Measurements from ENCODE around the gene LAMTOR2. TPM values are rescaled to one million over a fixed set of nuclear protein-coding genes. Genes with fewer than 3 reads are reported as not detected.

LAMTOR2 gene
- total RNA-seq, 1 donor: 36.6 TPM

GRCh38 chr1:156009404-156009803, 45.2 kb upstream of the LAMTOR2 start:
- Histone ChIP-seq H3K4me1 (ENCODE audit: insufficient read depth, low read length) (no peaks in the 10 kb centered on the region), H3K79me2 (ENCODE audit: insufficient read depth, low read length) (peaks cover 7% of the 10 kb centered on the region), H3K36me3 (ENCODE audit: insufficient read depth, low read length) (peaks cover 58% of the 10 kb centered on the region), H3K9me3 (ENCODE audit: low read depth, low read length) (no peaks in the 10 kb centered on the region), H2AFZ (ENCODE audit: low read length) (no peak overlapping the region), H3K4me2 (ENCODE audit: insufficient read depth, low read length) (no peak overlapping the region), H3K27me3 (ENCODE audit: insufficient read depth, low read length) (no peaks in the 10 kb centered on the region), H4K20me1 (ENCODE audit: insufficient read depth, low read length) (peaks cover 11% of the 10 kb centered on the region), H3K4me3 (ENCODE audit: insufficient read depth, low read length) (no peak overlapping the region), H3K27ac (ENCODE audit: low read depth, low read length) (no peak overlapping the region)
- no peak for DNase-seq (ENCODE audit: insufficient read length, low spot score, missing footprints)
- TF ChIP-seq CTCF (IDR thresholded peaks at IDR 0.05; ENCODE audit: extremely low read depth, low read depth, low read length): no peak

DNA sequence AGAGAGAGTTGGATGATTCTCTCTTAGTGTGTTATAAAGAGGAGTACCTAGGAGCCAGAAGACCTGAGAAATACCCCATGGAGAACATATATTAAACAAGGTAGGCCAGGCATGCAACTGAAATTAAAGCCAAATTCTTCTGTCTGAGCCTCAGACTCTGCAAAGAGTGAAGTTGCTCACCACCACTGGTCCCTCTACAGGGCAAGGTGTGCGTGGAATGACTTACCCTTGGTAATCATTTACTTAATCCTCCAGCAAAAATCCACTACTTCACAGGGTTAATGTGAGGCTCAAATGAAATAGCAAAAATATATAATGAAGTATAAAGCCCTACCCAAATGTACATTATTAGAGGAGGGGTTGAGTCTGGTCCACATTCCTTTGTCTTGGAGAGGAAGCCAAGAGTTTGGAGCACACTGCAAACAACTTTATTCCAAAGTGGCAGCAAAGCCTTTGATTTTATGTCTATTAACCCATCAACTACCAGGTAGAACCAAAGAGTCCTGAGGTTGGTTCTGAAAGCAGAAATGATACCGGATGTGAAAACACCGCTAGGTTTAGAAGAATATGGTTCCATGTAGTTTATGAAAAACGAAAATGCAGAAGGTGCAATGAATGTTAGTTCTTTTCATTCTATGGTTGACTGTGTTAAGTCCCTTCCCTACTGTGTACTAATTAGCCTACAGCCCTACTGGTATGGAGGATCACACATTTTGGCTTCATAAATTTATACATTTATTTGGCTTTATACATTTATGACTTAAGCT, 42.3 kb upstream of the LAMTOR2 start:
- peaks cover 22% of the 10 kb centered on the region for H4K20me1 ChIP-seq (ENCODE audit: insufficient read depth, low read length)
- H3K4me1 ChIP-seq (ENCODE audit: insufficient read depth, low read length): no peaks in the 10 kb centered on the region
- H3K79me2 ChIP-seq (ENCODE audit: insufficient read depth, low read length): peaks cover 17% of the 10 kb centered on the region
- no peak overlapping the region for H3K27ac ChIP-seq (ENCODE audit: low read depth, low read length)
- DNase-seq (ENCODE audit: insufficient read length, low spot score, missing footprints): peak; percentile 73
- no peak overlapping the region for H3K4me3 ChIP-seq (ENCODE audit: insufficient read depth, low read length)
- H3K9me3 ChIP-seq (ENCODE audit: low read depth, low read length): no peaks in the 10 kb centered on the region
- TF ChIP-seq CTCF (IDR thresholded peaks at IDR 0.05; ENCODE audit: extremely low read depth, low read depth, low read length): no peak
- no peaks in the 10 kb centered on the region for H3K27me3 ChIP-seq (ENCODE audit: insufficient read depth, low read length)
- H3K4me2 ChIP-seq (ENCODE audit: insufficient read depth, low read length): no peak overlapping the region
- H2AFZ ChIP-seq (ENCODE audit: low read length): no peak overlapping the region
- H3K36me3 ChIP-seq (ENCODE audit: insufficient read depth, low read length): peaks cover 83% of the 10 kb centered on the region

GRCh38 chr1:156014829-156015228, 39.8 kb upstream of the LAMTOR2 start:
- no peaks in the 10 kb centered on the region for H3K27me3 ChIP-seq (ENCODE audit: insufficient read depth, low read length)
- DNase-seq (ENCODE audit: insufficient read length, low spot score, missing footprints): peak; percentile 17
- no peaks in the 10 kb centered on the region for H3K9me3 ChIP-seq (ENCODE audit: low read depth, low read length)
- H4K20me1 ChIP-seq (ENCODE audit: insufficient read depth, low read length): peaks cover 19% of the 10 kb centered on the region
- peaks cover 4% of the 10 kb centered on the region for H3K4me1 ChIP-seq (ENCODE audit: insufficient read depth, low read length)
- H3K79me2 ChIP-seq (ENCODE audit: insufficient read depth, low read length): peaks cover 36% of the 10 kb centered on the region
- H3K36me3 ChIP-seq (ENCODE audit: insufficient read depth, low read length): peaks cover 92% of the 10 kb centered on the region
- H2AFZ ChIP-seq (ENCODE audit: low read length): no peak overlapping the region
- no peak overlapping the region for H3K4me3 ChIP-seq (ENCODE audit: insufficient read depth, low read length)
- no peak overlapping the region for H3K4me2 ChIP-seq (ENCODE audit: insufficient read depth, low read length)
- TF ChIP-seq CTCF (IDR thresholded peaks at IDR 0.05; ENCODE audit: extremely low read depth, low read depth, low read length): no peak
- no peak overlapping the region for H3K27ac ChIP-seq (ENCODE audit: low read depth, low read length)

- H4K20me1 ChIP-seq (ENCODE audit: insufficient read depth, low read length): peaks cover 17% of the 10 kb centered on the region
- TF ChIP-seq CTCF (IDR thresholded peaks at IDR 0.05; ENCODE audit: extremely low read depth, low read depth, low read length): no peak
- H3K36me3 ChIP-seq (ENCODE audit: insufficient read depth, low read length): peaks cover 41% of the 10 kb centered on the region
- H3K27me3 ChIP-seq (ENCODE audit: insufficient read depth, low read length): peaks cover 6% of the 10 kb centered on the region
- peak overlapping the region; percentile 68 for H3K27ac ChIP-seq (ENCODE audit: low read depth, low read length)
- peak overlapping the region; percentile 99 for H3K4me2 ChIP-seq (ENCODE audit: insufficient read depth, low read length)
- H3K79me2 ChIP-seq (ENCODE audit: insufficient read depth, low read length): peaks cover 36% of the 10 kb centered on the region
- peak overlapping the region; percentile 89 for H2AFZ ChIP-seq (ENCODE audit: low read length)
- H3K4me1 ChIP-seq (ENCODE audit: insufficient read depth, low read length): peaks cover 8% of the 10 kb centered on the region
- H3K9me3 ChIP-seq (ENCODE audit: low read depth, low read length): no peaks in the 10 kb centered on the region
- DNase-seq (ENCODE audit: insufficient read length, low spot score, missing footprints): peak; percentile 83
- H3K4me3 ChIP-seq (ENCODE audit: insufficient read depth, low read length): peak overlapping the region; percentile 92
Measured at GRCh38 chr1:156019946-156020292, 34.7 kb upstream of the LAMTOR2 start.
